ENCODE results near the gene DIP2C. TPM values are rescaled to one million over a fixed set of nuclear protein-coding genes. Genes with fewer than 3 reads are reported as not detected.
"Not testable (repeated sequence)": the region's sequence is repeated elsewhere in the genome, so short reads cannot be mapped to it uniquely, and the experiment has no call there.

DIP2C gene
- total RNA-seq, 1 donor from 2014 or later, result 52.6 TPM

DNA sequence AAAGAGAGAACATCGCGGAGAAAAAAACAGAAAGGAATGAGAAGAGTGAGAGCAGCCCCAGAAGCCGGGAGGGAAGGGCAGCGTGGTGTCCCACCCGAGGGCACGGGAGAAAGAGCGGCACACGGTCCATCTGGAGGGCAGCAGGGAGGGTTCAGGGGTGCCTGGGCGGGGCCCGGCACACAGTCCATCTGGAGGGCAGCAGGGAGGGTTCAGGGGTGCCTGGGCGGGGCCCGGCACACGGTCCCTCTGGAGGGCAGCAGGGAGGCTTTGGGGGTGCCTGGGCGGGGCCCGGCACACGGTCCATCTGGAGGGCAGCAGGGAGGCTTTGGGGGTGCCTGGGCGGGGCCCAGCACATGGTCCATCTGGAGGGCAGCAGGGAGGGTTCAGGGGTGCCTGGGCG lies 381.8 kb downstream of the DIP2C start:
- TF ChIP-seq, protein P1, sequence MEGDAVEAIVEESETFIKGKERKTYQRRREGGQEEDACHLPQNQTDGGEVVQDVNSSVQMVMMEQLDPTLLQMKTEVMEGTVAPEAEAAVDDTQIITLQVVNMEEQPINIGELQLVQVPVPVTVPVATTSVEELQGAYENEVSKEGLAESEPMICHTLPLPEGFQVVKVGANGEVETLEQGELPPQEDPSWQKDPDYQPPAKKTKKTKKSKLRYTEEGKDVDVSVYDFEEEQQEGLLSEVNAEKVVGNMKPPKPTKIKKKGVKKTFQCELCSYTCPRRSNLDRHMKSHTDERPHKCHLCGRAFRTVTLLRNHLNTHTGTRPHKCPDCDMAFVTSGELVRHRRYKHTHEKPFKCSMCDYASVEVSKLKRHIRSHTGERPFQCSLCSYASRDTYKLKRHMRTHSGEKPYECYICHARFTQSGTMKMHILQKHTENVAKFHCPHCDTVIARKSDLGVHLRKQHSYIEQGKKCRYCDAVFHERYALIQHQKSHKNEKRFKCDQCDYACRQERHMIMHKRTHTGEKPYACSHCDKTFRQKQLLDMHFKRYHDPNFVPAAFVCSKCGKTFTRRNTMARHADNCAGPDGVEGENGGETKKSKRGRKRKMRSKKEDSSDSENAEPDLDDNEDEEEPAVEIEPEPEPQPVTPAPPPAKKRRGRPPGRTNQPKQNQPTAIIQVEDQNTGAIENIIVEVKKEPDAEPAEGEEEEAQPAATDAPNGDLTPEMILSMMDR (IDR thresholded peaks at IDR 0.05; ENCODE audit: partially characterized antibody, unreplicated experiment), result no peak
- Mint-ChIP-seq H3K27me3 (ENCODE audit: unreplicated experiment) (peaks cover 4% of the 10 kb centered on the region), H3K9me3 (ENCODE audit: unreplicated experiment) (peaks cover 5% of the 10 kb centered on the region), H3K4me1 (ENCODE audit: low read depth, unreplicated experiment) (peaks cover 21% of the 10 kb centered on the region), H3K4me3 (ENCODE audit: unreplicated experiment) (peak overlapping the region; percentile 13), H3K27ac (ENCODE audit: unreplicated experiment) (peak overlapping the region; percentile 40), H3K36me3 (ENCODE audit: unreplicated experiment) (no peaks in the 10 kb centered on the region)
- DNase-seq, result no peak

- DNase-seq, result no peak
- Mint-ChIP-seq H3K9me3 (ENCODE audit: unreplicated experiment) (peaks cover 5% of the 10 kb centered on the region), H3K27ac (ENCODE audit: unreplicated experiment) (no peak overlapping the region)
Observed at GRCh38 chr10:306675-307185, 382.7 kb downstream of the DIP2C start.

DNA sequence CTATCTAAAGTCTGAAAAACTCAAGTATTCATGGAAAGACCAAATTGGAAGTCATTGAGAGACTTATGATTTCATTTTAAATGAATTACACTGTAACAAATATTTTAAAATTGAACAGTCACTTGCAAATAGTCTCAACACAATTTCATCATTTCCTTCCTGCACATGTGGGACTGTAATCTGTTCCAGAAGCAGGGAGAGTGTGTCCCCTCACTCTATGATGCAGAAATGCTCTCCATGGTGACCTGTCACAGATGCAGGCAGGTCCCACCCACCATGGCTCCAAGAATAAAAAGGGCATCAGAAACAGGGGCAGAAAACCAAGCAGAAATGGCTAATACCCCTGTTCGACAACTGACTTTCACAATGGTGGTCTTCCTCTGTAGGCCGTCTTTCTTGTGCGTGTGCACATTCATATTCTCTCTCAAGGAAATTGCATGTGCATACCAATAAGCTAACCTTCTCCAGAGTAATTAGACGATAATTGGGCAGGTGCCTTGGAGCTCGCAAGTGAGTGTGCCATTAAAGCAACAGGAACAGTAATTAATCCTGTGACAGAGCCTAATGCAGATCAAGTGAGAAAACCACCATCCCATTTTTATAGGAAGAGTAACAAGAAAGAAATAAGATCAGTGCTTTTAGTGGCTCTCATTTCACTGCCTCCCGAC lies 383.3 kb downstream of the DIP2C start:
- Mint-ChIP-seq H3K9me3 (ENCODE audit: unreplicated experiment) (peaks cover 5% of the 10 kb centered on the region), H3K4me1 (ENCODE audit: low read depth, unreplicated experiment) (peaks cover 21% of the 10 kb centered on the region), H3K27me3 (ENCODE audit: unreplicated experiment) (peaks cover 2% of the 10 kb centered on the region), H3K4me3 (ENCODE audit: unreplicated experiment) (no peak overlapping the region), H3K27ac (ENCODE audit: unreplicated experiment) (no peak overlapping the region), H3K36me3 (ENCODE audit: unreplicated experiment) (no peaks in the 10 kb centered on the region)
- no peak for DNase-seq
- TF ChIP-seq, protein P1 (IDR thresholded peaks at IDR 0.05; ENCODE audit: partially characterized antibody, unreplicated experiment), result no peak

More at GRCh38 chr10:306675-307185, 382.7 kb downstream of the DIP2C start:
- Mint-ChIP-seq H3K27me3 (ENCODE audit: unreplicated experiment) (peaks cover 4% of the 10 kb centered on the region), H3K4me3 (ENCODE audit: unreplicated experiment) (peak overlapping the region; percentile 20), H3K36me3 (ENCODE audit: unreplicated experiment) (no peaks in the 10 kb centered on the region), H3K4me1 (ENCODE audit: low read depth, unreplicated experiment) (peaks cover 21% of the 10 kb centered on the region)
- TF ChIP-seq, protein P1 (IDR thresholded peaks at IDR 0.05; ENCODE audit: partially characterized antibody, unreplicated experiment), result no peak

DNA sequence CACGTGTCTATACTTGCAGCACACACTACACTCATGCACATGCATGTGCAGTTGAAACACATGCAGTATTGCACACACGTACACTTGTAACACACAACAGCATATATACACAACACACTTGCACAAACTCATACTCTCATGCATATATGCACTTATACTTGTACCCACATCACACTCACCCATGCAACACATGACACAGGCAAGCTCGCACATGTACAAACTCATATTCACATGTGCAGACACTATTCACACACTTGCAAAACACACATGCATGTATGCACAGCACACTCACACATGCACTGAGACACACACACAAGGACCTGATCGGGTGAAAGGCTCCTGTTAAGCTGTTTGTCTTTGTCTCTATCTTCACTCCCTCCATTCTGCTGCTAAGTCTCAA lies 384.4 kb downstream of the DIP2C start:
- TF ChIP-seq, protein P1 (IDR thresholded peaks at IDR 0.05; ENCODE audit: partially characterized antibody, unreplicated experiment), result no peak
- DNase-seq, result no peak
- peaks cover 21% of the 10 kb centered on the region for H3K4me1 Mint-ChIP-seq (ENCODE audit: low read depth, unreplicated experiment)
- peaks cover 4% of the 10 kb centered on the region for H3K36me3 Mint-ChIP-seq (ENCODE audit: unreplicated experiment)
- H3K27me3 Mint-ChIP-seq (ENCODE audit: unreplicated experiment), result peaks cover 5% of the 10 kb centered on the region
- H3K9me3 Mint-ChIP-seq (ENCODE audit: unreplicated experiment), result peaks cover 5% of the 10 kb centered on the region
- no peak overlapping the region for H3K27ac Mint-ChIP-seq (ENCODE audit: unreplicated experiment)
- H3K4me3 Mint-ChIP-seq (ENCODE audit: unreplicated experiment), result no peak overlapping the region

GRCh38 chr10:301536-301935 lies 387.9 kb downstream of the DIP2C start:
- H3K9me3 Mint-ChIP-seq (ENCODE audit: unreplicated experiment), result peaks cover under 1% of the 10 kb centered on the region
- peaks cover 4% of the 10 kb centered on the region for H3K36me3 Mint-ChIP-seq (ENCODE audit: unreplicated experiment)
- no peak overlapping the region for H3K4me3 Mint-ChIP-seq (ENCODE audit: unreplicated experiment)
- peaks cover 6% of the 10 kb centered on the region for H3K27me3 Mint-ChIP-seq (ENCODE audit: unreplicated experiment)
- peaks cover 3% of the 10 kb centered on the region for H3K4me1 Mint-ChIP-seq (ENCODE audit: low read depth, unreplicated experiment)
- no peak overlapping the region for H3K27ac Mint-ChIP-seq (ENCODE audit: unreplicated experiment)
- TF ChIP-seq, protein P1 (IDR thresholded peaks at IDR 0.05; ENCODE audit: partially characterized antibody, unreplicated experiment), result no peak
- no peak for DNase-seq

DNA sequence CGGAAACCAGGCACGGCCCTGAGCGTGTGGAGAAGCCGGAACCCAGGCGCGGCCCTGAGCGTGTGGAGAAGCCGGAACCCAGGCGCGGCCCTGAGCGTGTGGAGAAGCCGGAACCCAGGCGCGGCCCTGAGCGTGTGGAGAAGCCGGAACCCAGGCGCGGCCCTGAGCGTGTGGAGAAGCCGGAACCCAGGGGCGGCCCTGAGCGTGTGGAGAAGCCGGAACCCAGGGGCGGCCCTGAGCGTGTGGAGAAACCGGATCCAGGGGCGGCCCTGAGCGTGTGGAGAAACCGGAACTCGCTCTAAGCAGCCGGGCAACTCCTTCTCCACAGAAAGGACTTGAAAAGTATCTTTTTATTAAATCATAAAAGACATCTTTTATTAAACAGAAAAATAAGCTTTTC lies 388.9 kb downstream of the DIP2C start:
- not testable (repeated sequence) for H3K27me3 Mint-ChIP-seq (ENCODE audit: unreplicated experiment); H3K4me1 Mint-ChIP-seq (ENCODE audit: low read depth, unreplicated experiment); DNase-seq; H3K4me3 Mint-ChIP-seq (ENCODE audit: unreplicated experiment); H3K36me3 Mint-ChIP-seq (ENCODE audit: unreplicated experiment); H3K27ac Mint-ChIP-seq (ENCODE audit: unreplicated experiment); H3K9me3 Mint-ChIP-seq (ENCODE audit: unreplicated experiment)

All from glutamatergic neuron (in vitro differentiated cells).